COLO668 (cell line): ENCODE results near the gene TSHZ1.
"Not testable (repeated sequence)": the region's sequence is repeated elsewhere in the genome, so short reads cannot be mapped to it uniquely, and the experiment has no call there.

Experiments
- DNase-seq: peaks from one replicate; lab custom pipeline; 2025; ENCODE audit not compliant: unreplicated experiment; lab: John Stamatoyannopoulos, UW

TSHZ1 gene

DNA sequence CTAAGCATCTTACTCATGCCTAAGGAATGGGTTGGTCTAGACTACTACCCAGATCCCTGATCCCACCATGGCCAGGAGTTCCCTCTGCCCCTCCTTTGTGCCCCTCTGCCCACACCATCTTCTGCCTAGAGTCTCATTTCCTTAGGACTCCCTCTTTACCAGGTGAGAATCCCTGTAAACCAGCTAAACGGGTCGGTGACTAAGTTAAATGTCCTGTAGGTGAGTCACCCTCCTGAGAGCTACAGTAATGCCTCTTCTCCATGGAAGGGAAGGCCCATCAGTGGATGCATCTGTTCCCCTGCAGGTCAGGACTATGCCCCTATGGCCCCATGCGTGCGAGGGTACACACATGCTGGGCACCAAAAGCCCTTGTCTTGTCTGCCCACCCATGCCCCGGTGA is 27.1 kb upstream of the TSHZ1 start:
- no peak for DNase-seq

DNA sequence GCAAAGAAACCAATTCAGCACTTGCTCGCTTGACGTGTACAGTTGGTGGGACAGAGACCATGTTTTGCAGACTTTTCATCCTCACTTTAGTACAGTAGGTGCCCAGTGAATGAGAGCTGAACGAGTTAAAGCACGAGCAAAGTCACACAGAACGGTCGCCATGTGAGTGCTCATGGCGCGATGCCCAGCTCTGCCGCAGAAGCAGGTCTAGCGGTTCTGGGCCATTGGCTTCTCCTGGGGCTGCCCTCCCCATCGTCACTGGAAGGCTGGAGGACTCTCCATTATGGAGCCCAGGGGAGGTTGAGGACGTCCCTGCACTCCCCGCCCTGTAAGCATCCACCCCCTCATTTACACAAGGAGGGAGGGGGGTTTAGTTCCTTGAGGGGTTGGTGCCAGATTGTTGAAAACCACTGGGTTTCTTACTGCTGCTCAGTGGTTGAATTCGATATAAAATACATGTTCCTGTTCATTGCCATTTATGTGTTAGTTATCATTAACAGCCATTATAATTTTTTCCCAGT is 26.6 kb upstream of the TSHZ1 start:
- DNase-seq = no peak

DNA sequence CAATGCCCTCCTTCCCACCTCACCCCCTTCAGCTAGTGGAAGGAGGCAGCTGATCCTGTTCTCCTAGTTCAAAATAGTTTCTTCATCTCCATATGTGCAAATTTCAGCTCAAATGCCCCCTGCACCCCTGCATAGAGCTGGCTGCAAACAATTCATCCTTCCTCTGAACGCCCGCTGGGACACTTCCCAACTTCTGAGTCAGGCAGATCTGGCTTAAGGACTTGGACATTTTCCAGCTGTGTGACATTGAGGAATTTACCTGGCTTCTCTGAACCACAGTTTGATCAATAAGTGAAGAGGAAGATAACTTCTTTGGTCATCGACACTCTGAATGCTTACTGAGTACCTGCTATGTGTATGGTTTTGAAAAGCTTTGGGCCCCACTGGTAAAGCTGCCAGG is 25.1 kb upstream of the TSHZ1 start:
- DNase-seq = no peak

DNA sequence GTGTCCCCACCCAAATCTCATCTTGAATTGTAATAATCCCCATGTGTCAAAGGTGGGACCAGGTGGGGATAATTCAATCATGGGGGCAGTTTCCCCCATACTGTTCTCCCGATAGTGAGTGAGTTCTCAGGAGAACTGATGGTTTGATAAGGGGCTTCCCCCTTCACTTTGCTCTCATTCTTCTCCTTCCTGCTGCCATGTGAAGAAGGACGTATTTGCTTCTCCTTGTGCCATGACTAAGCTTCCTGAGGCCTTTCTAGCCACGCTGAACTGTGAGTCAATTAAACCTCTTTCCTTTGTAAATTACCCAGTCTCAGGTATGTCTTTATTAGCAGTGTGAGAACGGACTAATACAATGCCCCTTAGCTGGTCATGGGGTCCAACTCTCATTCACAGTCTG is 22.9 kb upstream of the TSHZ1 start:
- DNase-seq = not testable (repeated sequence)

DNA sequence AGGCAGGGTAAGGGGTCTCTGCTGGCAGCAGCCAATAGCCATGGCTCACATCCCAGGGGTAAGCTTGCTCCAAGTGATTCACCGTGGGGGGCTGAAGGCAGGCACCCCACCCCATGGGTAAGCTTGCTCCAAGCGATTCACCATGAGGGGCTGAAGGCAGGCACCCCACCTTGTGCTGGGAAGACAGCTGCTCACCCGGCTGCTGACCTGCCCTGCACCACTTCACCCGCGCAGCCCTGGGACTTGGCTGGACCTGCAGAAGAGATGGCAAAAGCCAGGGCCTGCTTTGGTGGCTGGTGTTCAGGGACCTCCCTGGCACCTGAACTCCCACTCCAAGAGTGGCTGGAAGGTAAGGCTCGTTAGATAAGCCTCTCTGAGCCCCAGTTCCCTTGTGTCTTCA is 20.9 kb upstream of the TSHZ1 start:
- DNase-seq = no peak

DNA sequence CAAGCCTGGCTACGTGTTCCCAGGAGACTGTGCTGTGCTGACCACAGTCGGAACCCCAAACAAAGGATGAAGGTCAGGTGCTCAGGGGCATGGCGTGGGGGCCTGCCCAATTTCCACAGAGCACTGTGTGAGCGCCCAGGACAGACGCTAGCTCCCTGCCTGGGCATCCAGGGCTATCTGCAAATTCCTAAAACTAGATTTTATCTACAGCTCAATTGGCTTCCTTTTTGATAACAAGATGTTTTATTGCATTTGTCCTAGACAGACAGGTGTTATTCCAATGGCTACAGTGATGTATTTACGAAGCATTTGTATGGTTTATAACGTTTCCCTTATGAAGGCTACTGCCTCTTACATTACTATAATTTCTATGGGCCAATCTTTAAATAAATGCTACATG is 17.7 kb upstream of the TSHZ1 start:
- no peak for DNase-seq

DNA sequence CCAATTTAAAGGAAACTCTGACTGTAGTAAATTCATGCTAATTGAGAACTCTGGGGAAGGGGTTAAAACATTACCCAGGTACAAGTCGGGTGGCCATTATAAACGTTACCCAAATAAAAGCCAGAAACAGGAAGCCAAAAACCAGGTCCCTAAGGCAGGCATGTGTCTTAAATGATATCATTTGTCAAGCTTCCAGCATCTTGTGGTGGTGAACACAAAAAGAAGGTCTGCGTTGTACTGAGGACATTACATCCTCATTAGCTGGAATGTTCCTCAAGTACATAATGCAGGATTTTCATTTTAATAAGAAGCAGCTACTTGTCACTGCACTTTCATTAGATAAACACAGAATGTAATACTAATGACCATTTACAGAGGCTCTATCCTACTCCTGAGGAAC is 12.6 kb upstream of the TSHZ1 start:
- no peak for DNase-seq

DNA sequence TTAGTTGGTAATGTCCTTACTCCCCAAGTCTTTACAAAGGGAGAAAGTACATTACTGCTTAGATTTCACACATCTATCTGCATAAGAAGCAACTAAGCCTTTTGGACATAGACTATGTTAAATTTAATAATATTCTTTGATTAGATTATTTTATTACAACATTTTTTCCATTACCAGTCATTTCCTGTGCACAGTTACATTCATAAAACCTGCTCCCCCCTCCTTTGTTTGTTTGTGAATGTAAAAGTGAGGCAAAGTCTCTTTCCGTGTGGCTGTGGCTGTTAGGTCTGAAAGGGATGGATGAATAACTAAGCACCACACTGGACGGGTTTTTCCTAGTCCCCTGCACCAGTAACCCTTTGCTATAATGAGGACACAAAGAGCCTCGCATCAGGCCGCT is 11.3 kb upstream of the TSHZ1 start:
- no peak for DNase-seq

DNA sequence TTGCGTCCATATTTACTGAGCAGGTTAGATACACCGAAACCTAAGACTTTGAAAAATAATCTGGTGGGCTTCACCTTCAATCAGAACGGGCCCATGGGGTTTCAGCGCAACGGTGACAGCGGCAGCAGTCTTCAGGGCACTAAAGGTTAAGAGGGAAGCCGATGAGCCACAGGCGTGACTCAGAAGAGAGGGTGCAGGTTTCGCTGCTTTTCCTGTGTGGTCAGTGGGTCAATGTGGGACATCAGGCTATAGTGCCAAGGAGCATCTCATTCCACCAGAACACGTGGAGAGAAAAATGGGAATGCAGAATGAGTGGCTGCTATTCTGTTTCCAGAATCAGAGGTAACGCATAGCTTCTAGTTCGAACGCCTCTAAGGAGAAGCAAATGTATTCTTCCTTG is 10.5 kb upstream of the TSHZ1 start:
- no peak for DNase-seq

DNA sequence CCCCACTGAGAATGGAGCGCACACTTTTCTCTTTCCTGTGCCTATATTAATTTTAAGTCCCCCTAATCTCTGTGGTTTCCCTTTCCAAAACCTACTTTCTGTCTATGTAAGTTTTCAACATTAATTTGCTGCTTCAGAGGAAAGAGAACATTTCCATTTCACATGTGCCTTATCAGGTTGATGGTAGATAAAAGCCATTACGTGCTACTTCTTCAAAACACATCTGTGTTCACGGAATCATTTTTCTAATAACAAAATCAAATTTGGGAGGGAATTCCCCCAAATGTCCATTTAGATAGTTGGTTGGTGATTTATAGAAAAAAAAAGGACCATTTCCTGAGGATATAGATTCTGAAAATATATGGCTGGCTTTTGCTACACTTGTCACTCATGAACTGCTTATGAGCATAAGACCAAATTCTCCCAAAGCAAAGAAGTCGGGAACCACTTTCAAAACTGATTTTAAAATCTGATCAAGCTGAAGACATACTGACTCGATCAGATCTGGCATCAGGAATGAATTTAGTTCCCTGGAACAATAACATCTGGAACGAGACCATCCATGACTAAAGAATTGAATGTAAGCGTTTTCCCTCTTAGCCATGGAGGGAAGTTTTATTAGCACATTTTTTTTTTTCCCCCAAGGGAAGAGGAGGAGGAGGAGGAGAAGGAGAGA is 9.9 kb upstream of the TSHZ1 start:
- DNase-seq = no peak

DNA sequence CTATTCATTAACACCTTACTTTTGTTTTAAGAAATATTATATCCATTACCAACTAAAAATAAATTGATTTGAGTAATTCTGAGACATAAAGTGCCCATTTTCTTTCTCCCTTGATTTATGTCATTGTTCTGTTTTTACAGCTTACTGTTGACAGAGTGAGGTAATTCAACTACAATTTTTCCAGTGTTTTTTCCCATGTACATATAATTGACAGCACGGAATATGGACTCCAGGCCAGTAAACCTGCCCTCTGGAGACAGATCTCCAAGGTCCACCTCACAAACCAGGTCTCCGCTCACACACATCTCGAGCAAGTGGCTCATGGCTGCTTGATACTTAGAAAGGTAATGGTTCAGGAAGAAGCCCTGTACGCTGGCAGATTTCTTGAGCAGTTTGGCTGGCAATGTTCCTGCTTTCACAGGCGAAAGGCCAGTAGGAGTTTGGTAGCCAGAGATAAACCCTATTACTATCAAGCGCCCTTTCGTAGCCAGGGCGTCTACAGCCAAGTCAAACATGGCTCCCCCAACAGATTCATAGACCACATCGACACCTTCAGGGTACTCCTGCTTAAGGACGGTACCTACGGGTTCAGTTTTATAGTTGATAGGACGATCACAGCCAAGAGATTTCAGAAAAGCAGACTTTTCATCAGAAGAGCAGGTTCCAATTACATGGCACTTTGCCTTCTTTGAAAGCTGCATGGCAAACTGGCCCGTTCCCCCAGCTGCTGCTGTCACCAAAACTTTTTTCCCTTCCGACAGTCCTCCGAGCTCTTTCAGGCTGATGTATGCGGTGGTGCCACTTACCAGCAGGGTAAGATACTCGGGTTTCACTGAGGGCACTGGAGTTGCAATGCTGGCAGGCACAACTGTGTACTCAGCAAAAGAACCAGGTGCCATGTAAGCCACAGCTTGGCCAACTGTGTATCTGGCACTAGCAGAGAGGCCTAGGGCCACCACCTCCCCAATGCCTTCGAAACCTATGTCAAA is 9.0 kb upstream of the TSHZ1 start:
- no peak for DNase-seq

DNA sequence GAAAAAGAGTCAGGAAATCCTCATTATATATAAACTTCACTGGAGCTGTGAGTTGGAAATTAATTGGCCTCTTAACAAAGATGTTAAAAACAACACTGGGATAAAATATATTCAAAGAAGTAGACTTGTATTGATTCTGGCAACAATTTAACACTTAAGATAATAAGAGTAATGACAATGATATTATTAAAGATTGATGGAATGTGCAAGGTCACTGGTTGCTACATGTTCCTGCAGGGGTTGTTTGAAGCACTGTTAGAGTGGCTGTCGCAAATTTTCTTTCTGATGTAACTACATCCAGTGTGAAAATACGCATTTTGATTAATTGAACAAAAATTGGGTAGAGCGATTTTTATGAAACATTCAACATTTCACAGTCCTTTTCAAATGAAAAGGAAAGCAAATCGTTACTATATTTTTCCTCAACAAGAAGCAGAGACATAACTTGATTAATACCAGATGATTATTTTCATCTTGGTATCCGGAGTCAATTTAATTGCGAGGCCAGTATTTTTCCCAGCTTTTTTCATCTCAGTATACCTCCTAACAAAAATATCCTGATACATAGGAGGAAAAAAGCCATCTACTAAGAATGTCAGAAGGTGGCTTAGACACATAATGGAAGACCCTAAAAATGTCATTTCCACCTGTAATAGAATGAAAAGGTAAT is 7.8 kb upstream of the TSHZ1 start:
- DNase-seq = no peak

DNA sequence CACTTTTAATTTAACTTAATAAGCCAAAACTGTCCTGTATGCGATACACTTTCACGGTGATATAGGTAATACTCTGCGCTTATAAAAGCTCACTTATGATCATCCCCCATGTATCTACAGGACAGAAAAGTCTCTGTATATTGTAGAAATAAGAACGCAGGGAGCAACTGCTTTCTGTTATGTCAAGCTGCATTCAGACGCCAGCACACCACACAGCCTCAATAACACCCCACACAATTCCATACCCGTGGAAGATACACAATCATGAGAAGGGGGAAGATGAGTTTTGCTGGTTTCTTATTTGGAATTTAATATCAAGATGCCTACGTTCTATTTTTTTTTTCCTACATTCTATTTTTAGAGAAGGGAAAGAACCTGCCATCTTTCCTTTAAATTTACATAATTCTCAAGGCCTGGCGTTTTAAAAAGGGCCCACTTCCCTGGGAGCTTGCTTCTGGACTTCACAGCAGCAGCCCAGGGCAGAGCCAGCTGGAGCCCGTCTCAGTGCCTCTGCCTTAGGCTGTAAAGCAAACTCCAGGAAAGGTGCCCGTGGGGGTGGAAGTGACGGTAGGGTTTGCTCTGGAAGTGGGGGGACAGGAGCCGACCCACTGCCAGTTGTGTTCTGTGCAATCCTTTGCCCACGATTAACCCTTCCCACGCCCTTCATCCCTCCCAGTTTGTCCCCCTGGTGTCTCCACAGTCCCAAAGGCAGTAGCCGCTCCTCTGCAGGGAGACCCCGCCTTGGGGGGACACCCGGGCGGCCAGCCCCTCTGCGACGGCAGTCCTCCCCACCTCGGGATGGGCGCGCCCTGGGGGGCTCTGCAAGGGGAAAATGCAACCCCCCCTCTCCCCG is 7.0 kb upstream of the TSHZ1 start:
- DNase-seq = no peak

DNA sequence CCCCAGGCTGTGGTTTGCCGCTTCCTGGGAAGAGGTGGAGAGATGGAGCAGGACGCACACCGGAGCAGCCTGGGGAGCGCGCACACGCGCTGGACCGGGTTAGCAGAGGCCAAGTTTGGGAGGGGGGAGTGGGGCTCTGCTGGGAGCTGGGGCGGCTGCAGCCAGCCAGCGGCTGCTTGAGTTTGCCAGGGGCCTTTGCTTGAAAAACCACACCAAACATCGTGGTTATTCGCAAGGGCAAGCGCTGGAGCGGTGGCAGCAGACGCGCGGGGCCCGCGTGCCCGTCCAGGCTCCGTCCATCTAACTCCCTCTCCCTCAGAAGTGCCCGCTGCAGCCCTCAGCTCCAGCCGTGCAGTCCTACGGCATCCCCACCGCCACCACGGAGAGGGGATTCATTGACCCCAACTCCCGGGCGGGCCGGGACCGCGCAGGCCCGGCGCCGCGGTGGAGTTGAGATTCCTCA is 6.3 kb upstream of the TSHZ1 start:
- DNase-seq = no peak

DNA sequence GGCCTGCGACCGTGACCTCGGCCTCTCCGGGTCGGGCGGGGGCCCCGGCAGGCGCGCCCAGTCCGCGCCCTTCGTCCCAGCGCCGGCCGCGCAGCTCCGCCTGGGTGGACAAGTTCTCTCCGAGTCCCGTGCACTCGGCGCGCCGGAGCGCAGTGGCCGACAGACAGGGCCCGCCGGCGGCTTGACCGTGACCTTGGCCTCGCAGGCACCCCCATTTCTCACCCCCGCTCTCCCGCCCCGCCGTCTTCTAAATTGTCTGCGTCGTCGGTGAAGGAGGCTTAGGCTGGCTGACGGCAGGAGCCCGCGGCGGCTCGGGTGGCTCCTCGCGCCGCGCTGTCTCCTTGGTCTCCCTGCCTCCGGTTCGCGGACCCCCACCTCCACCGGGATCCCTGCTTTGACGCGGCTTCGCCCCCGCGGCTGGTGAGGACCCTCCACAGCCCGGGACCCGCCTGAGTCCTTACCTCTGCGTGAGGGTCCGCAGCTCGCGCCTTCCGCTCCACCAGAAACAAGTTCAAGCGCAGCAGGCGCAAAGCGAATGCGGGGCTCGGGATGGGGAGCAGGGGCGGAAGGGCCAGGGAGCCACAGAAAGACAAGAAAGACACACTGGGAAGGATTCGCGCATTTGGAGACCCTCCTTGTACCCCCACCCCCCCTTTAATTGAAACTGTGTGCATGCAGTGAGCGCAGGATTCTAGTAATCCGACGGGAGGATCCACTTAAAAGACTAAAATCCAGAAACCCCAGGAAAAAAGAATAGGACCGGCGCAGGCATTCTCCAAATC is 5.7 kb upstream of the TSHZ1 start:
- no peak for DNase-seq

DNA sequence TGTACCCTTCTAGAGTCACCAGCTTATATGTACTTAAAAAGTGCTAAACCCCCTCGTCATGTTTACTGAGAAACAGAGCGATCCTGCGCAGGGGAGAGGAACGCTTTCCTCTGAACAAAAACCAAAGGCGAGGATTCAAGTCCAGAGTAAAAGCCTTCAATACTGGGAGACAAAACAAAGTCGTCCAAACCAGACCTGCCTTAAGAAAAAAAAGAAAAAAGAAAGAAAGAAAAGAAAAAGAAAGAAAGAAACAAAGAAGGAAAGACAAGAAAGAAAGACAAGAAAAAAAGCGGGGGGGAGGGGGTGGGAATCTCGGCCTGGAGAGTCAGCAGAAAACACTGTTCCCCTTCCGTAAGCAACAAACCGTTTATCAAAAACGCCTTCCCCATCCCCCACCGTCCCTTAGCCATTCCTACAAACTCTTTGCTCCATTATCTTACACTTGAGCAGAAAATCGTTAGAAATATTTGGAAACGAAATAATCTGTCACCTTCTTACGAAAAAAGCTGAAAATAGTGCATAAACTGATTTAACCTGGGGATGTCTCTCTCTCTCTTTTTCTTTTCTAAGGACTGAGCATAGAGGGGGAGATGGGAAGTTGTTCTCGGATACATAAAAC is 5.0 kb upstream of the TSHZ1 start:
- no peak for DNase-seq

DNA sequence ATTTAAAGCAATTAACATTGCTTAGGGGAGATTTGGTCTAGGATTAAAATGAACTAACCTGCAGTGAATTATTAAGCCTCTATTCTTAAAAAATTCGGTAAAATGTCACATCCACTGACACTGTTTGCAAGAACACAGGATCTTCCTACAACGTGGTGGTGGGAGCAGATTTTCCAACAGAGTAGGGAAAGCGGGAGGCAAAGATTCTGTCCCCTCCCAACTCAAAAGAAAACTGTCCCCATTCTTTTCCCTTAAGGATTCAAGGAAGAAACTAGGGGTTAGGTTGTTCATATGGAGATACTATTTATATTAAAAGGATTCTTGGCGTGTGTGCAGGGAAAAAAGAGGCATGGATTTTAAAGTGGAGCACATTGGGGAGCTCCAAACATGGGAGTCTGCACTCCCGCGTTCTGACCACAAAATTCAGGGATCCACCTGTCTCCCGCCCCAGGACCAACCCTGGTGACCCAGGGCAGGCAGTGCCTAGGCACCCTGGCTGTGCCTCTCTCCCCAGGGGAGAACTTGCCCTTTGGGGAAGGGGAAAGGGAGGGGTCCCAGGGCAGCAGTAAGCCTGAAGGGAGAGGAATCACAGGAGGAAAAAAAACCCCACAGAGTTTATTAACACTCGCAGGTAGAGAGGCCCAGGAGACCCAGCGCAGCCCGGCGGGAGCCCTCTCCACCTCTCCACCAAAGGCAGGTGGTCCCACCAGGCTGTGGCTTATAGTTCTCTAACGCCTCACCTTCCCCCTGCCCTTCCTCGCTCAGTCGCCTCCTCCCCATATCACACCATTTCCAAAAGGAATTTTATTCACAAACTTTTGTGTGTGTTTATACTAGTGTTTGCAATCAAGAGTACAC is 3.9 kb upstream of the TSHZ1 start:
- DNase-seq = no peak
